Retinal pigment epithelial cell (primary cell): Measurements from ENCODE around the gene SMIM5.

Source experiments
- DNase-seq: peaks from one replicate; pipeline ENCODE4 v3.0.0-alpha.2; 2010; ENCODE audit warnings: low read depth
- H3K4me3 ChIP-seq: 2 replicates; pipeline ENCODE4 v1.5.1; 2011; ENCODE audit warnings: mild to moderate bottlenecking, low read length, control low read depth, moderate library complexity
- TF ChIP-seq, protein P1 (sequence below): conservative IDR thresholded peaks from 2 replicates; pipeline ENCODE4 v1.5.1; 2011; ENCODE audit warnings: low read depth, low read length, control low read depth, inconsistent platforms

The SMIM5 gene

DNA sequence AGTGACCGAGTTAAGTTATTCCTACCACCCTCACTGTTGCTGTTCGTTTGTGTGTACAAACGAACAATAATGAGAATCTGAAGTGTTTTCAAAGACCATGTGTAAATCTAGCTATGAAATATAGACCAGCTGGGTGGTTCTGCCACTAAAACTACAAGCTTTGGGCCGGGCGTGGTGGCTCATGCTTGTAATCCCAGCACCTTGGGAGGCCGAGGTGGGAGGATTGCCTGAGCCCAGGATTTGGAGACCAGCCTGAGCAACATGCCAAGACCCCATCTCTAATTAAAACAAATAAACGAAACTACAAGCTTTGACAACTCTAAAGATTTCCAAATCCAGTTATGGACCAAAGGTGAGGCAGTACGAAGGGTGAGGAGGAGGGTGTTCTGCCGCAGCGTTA lies 32.7 kb downstream of the SMIM5 start:
- DNase-seq: no peak
- TF ChIP-seq, protein P1, sequence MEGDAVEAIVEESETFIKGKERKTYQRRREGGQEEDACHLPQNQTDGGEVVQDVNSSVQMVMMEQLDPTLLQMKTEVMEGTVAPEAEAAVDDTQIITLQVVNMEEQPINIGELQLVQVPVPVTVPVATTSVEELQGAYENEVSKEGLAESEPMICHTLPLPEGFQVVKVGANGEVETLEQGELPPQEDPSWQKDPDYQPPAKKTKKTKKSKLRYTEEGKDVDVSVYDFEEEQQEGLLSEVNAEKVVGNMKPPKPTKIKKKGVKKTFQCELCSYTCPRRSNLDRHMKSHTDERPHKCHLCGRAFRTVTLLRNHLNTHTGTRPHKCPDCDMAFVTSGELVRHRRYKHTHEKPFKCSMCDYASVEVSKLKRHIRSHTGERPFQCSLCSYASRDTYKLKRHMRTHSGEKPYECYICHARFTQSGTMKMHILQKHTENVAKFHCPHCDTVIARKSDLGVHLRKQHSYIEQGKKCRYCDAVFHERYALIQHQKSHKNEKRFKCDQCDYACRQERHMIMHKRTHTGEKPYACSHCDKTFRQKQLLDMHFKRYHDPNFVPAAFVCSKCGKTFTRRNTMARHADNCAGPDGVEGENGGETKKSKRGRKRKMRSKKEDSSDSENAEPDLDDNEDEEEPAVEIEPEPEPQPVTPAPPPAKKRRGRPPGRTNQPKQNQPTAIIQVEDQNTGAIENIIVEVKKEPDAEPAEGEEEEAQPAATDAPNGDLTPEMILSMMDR: no peak
- H3K4me3 ChIP-seq: peak overlapping the region; percentile 99

DNA sequence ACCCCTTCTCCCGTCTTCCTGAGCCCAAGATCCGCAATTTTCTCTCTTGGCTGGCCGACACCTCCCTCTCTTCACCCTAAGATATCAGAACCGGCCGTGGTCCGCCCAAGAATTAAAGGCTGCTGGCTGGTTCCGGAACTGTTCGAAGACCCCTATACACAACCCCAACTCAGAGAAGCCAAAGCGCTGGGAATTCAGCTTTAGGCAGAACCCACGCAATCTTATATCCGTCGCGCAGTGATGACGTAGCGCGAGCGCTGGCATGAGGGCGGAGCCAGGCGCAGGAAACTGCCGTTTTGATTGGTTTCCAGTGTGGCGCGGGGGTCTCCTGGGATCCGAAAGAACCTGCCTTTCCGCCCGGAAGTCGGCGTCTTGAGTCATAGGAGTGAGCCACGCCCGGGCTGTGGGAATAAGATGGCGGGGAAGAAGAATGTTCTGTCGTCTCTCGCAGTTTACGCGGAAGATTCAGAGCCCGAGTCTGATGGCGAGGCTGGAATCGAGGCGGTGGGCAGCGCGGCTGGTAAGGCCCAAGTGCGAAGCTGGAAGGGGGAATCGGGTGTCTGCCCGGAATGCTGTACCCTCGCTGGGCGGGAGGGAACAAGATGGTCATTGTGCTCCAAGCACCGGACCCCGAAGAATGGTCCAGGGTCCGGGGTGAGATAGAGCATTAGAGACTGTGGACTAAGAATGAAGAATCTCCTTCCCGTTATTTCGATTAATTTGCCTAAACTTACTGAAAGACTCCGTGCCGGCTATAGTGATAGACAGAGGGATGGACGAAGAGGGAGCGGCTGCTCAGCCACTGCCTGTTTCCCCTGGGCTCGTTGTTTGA lies 33.9 kb downstream of the SMIM5 start, which contains the start of the genes RECQL5 and SAP30BP:
Gene RECQL5, minus strand, starts transcription at position 196 of the 832 bp plus-strand sequence. CDS start 597 bp downstream, outside the sequence.
Gene SAP30BP, plus strand, starts transcription at position 380 of the 832 bp plus-strand sequence. Its CDS starts 35 bp downstream, at position 415.
- TF ChIP-seq, protein P1: no peak
- DNase-seq: peak; percentile 93
- H3K4me3 ChIP-seq: peak within 1 kb of the TSS; percentile 99

DNA sequence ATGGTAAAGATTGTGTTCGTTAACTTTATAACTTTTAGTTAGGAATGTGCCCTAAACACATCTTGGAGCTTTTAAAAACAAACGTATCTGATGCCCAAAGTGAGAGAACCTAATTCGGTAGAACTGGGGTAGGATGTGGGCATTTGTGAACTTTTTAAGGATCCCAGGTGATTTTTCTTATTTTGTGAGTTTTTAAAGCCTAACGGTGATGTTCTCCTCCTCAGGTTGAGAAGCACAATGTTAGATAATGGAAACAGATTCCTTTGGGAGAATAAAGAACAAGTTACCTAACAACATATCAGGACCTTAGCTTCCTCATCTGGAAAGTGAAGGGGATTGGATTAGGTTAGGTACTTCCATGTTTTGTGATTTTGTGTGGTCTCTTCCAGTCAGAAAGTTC lies 34.6 kb downstream of the SMIM5 start:
- no peak for DNase-seq
- TF ChIP-seq, protein P1: no peak
- peak overlapping the region; percentile 99 for H3K4me3 ChIP-seq

DNA sequence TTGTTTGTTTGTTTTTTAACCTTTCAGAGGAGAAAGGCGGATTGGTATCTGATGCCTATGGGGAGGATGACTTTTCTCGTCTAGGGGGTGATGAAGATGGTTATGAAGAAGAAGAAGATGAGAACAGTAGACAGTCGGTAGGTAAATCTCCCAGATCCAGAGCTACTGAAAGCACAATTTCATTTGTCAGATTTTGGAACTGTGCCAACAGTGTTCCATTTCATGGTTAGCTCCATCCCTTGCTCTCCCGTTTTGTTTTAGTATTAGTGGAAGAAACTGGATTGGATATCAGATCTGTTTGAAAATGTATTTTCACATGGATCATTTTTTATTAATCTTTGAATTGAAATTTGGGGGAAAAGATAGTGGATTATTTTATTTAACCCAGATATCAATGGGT lies 35.3 kb downstream of the SMIM5 start:
- TF ChIP-seq, protein P1: no peak
- H3K4me3 ChIP-seq: peak overlapping the region; percentile 99
- no peak for DNase-seq

DNA sequence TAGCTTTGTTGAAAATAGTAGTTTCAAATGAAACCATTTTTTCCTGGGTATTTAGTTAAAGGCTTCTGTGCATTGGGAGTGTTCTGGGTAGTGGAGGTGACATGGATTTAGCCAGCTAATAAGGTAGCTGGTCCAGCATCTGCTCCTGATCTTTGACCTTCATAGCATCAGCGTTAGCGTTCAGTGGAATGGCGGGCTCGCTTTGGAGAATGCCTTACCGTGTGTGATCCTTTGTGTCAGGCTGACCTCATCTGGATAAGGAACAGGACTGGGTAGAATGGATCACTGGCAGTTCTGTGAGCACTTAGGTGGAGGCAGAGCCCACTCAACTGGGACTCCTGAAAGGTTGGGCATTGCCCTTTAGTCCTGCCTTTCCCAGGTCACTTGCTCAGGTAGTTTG lies 37.6 kb downstream of the SMIM5 start:
- TF ChIP-seq, protein P1: no peak
- no peak overlapping the region for H3K4me3 ChIP-seq
- DNase-seq: no peak

DNA sequence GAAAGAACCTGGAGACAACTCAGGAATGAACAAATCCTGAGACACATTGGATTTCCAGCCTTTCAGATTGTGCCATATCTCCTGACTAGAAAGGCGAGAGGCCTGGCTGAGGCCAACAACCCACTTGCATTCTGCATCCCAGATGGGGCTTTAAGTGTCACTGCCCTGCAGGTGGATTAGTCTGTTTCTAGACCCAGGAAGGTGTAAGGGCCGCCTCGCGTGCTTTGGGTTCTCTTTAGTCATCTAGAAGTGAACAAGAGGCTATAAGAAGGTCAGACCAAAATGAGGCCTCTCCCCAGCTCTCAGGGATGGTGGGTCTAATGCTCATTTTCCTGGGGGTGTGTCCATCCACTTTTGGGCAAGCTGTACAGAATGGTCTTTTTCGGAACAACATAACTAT lies 38.8 kb downstream of the SMIM5 start:
- DNase-seq: no peak
- H3K4me3 ChIP-seq: no peak overlapping the region
- TF ChIP-seq, protein P1: no peak

DNA sequence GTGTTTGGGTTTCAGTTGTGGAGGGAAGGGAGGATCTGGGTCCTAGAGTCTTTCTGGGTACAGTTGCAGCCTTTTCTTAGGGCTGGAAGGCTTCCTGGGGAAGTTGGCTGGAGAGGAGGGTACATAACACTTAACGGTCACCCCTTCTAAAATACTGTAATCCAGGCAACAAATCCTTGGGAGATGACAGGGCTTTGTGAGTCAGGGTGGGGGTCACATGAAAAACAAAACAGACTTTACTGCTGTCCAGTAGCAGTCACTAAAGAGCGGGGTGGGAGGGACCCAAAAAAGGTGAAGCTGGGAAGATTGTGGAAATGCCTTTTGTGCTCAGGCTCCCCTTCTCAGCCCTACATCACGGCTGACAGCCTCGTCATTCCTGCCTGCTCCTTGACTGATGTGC lies 40.3 kb downstream of the SMIM5 start:
- TF ChIP-seq, protein P1: no peak
- no peak overlapping the region for H3K4me3 ChIP-seq
- DNase-seq: no peak
